Fibroblast of the conjunctiva (primary cell): ENCODE measurements around the gene CACFD1.

ENCODE experiments used
- DNase-seq: peaks from one replicate; pipeline ENCODE4 v3.0.0-alpha.2; 2010; ENCODE audit warnings: low read depth

The CACFD1 gene

GRCh38 chr9:133483611-133484010, 23.8 kb downstream of the CACFD1 start:
- no peak for DNase-seq

GRCh38 chr9:133484671-133485437, 25.1 kb downstream of the CACFD1 start:
- DNase-seq = no peak

- DNase-seq = no peak
Measured at GRCh38 chr9:133485531-133486260, 25.9 kb downstream of the CACFD1 start.

- no peak for DNase-seq
Measured at GRCh38 chr9:133487331-133487725, 27.6 kb downstream of the CACFD1 start.

- no peak for DNase-seq
Measured at GRCh38 chr9:133488686-133489252, 29.0 kb downstream of the CACFD1 start.

- no peak for DNase-seq
Measured at GRCh38 chr9:133489253-133490190, 29.7 kb downstream of the CACFD1 start.

- no peak for DNase-seq
Measured at GRCh38 chr9:133490201-133490681, 30.5 kb downstream of the CACFD1 start.

- no peak for DNase-seq
Measured at GRCh38 chr9:133490865-133491655, 31.3 kb downstream of the CACFD1 start.

GRCh38 chr9:133491656-133491925, 31.8 kb downstream of the CACFD1 start:
- no peak for DNase-seq

- no peak for DNase-seq
Measured at GRCh38 chr9:133492061-133493021, 32.6 kb downstream of the CACFD1 start.

GRCh38 chr9:133493428-133493827, 33.6 kb downstream of the CACFD1 start:
- DNase-seq = no peak

GRCh38 chr9:133493845-133494540, 34.2 kb downstream of the CACFD1 start:
- DNase-seq = no peak

GRCh38 chr9:133494636-133495326, 35.0 kb downstream of the CACFD1 start:
- DNase-seq = no peak

- no peak for DNase-seq
Measured at GRCh38 chr9:133495327-133496293, 35.8 kb downstream of the CACFD1 start.

GRCh38 chr9:133496861-133497842, 37.4 kb downstream of the CACFD1 start:
- DNase-seq = no peak

- no peak for DNase-seq
Measured at GRCh38 chr9:133499132-133499891, 39.5 kb downstream of the CACFD1 start.
